HepG2 (cell line): Measurements from ENCODE around the gene RTL5.

Experiments used
- CEBPB ChIP-seq: IDR thresholded peaks from 2 replicates; pipeline ENCODE4 v1.6.1; 2011; ENCODE audit warnings: low read depth, low read length, improper control_type of control experiment, borderline replicate concordance
- CTCF ChIP-seq: sonication (generic); formaldehyde crosslinking; IDR thresholded peaks from 2 replicates; pipeline ENCODE4 v1.5.0; 2020; ENCODE audit warnings: mild to moderate bottlenecking, missing genetic modification reagents, moderate library complexity
- FOSL1 ChIP-seq: sonication (generic); formaldehyde crosslinking; IDR thresholded peaks from 2 replicates; pipeline ENCODE4 v1.9.0; 2021; ENCODE audit warnings: missing genetic modification reagents, borderline replicate concordance
- MXI1 ChIP-seq: IDR thresholded peaks from 3 replicates; pipeline ENCODE4 v1.6.1; 2012; ENCODE audit warnings: low read depth, low read length, inconsistent platforms, borderline replicate concordance
- REST ChIP-seq, 2 experiments: IDR thresholded peaks; 2 replicates each; pipeline ENCODE4 v1.6.1; 2011 to 2012; ENCODE audit warnings: low read length in 2 of 2, borderline replicate concordance in 1 of 2, low read depth in 1 of 2, mild to moderate bottlenecking in 1 of 2, moderate library complexity in 1 of 2
- RORA ChIP-seq: sonication (generic); formaldehyde crosslinking; IDR thresholded peaks from 2 replicates; pipeline ENCODE4 v1.5.0; 2020; ENCODE audit warnings: mild to moderate bottlenecking, missing genetic modification reagents, moderate library complexity
- ZBTB38 ChIP-seq: sonication (generic); formaldehyde crosslinking; IDR thresholded peaks from 2 replicates; pipeline ENCODE4 v1.5.1; 2020; ENCODE audit warnings: mild to moderate bottlenecking, missing genetic modification reagents
- ZBTB49 ChIP-seq: sonication (generic); formaldehyde crosslinking; IDR thresholded peaks from 2 replicates; pipeline ENCODE4 v1.4.0; 2020; ENCODE audit warnings: missing genetic modification reagents, borderline replicate concordance
- ZNF704 ChIP-seq: sonication (generic); formaldehyde crosslinking; IDR thresholded peaks from 2 replicates; pipeline ENCODE4 v1.8.1; 2023; ENCODE audit warnings: mild to moderate bottlenecking, inconsistent platforms, moderate library complexity, missing genetic modification reagents, borderline replicate concordance

GRCh38 chrX:72102760-72103159 is 29.0 kb downstream of the RTL5 start:
- no peak for TF ChIP-seq MXI1
- no peak for TF ChIP-seq CEBPB
- no peak for TF ChIP-seq ZBTB38 (CRISPR knock-in tag)
- TF ChIP-seq RORA (CRISPR knock-in tag): no peak
- no peak for TF ChIP-seq ZNF704 (CRISPR knock-in tag)
- TF ChIP-seq FOSL1 (CRISPR knock-in tag): no peak
- TF ChIP-seq ZBTB49 (CRISPR knock-in tag): no peak
- TF ChIP-seq REST (IDR thresholded peaks at IDR 0.05; ENCODE audit: borderline replicate concordance in 1 of 2, low read depth in 1 of 2, low read length in 2 of 2): no peak
- no peak for TF ChIP-seq CTCF (CRISPR knock-in tag)
